COLO829 (cell line): ENCODE results near the gene IL22RA2.

Experiments
- DNase-seq: peaks from one replicate; pipeline ENCODE4 v3.0.0; 2012; ENCODE audit warnings: low spot score

The IL22RA2 gene

DNA sequence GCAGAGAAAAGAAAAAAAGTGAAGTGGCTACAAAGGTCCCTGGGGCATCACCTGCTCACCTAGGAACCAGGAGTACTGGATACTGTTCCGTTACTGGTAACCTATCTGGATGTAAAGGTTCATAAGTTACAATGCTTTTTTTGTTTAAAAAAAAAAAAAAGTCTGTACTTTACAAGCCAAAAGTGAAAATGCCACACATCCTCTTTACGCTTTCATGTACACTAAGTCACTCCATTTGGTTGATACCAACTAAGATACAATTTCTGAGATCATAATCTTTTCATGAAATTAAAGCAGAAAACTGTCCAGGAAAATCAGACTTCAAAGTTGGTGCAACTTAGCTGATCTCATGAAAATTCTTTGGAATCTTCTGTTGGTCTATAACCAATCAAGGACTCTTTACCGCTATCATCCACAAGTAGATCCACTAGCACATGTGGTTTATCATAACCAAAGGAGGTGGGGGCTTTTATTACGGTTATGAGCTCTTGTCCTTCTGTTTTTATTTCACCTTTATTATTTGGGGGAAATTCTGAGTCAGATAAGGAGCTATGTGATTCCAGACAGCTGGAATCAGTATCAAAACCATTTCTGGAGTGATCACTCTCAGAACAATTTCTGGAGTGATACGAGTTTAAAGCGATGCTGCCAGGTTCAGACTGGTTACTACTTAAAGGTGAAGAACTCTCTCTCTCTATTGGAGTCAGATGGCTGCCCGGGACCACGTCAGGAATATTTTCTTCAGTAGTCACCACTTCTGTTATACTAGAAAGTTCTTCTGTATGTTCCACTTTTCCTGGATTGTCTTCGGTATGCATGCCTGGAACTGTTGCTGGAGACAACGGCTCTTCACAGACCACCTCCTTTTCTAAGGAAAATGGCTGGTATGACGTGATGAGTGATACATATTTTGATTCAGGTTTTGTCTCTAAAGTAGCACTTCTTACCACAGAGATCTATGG, 24.5 kb upstream of the IL22RA2 start:
- DNase-seq, result no peak

DNA sequence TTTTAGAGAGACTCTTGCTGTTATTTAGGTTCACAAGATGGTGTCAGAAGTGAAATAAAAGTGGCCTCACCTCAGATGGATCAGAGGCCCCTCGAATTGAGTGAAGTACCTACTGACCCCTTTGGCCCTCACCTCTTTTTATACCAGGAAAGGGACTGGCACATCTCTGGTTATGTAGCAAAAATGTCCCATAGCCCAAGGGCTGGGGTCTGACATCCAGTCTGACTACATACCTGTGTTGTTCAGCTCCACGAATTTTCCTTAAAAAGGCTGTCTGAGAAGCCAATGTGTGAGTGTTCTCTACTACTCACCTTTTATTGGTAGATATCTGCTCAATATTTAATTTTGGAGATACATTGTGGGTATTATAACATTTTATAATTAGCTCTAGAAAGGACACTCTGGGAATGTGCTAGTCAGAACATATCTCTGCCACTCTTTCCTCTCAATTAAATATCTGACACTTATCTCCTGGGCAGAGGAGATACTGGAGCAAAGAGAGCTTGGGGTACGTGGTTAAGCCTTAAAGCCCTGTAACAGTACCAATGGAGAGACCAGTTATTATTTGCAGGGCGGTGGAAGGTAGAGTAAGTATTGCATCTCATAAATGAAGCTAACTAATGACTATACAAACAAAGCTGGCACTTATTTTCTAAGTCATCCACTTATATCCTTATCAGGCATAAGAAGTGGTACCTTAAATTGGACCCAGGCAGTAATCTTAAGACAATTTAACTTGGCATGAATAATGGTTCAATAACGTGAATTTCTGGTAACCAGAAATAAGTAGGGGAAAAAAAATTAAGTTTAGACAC, 20.0 kb upstream of the IL22RA2 start:
- DNase-seq, result no peak

GRCh38 chr6:137192821-137193220, 19.4 kb upstream of the IL22RA2 start:
- no peak for DNase-seq

GRCh38 chr6:137191670-137192069, 18.2 kb upstream of the IL22RA2 start:
- DNase-seq, result no peak

DNA sequence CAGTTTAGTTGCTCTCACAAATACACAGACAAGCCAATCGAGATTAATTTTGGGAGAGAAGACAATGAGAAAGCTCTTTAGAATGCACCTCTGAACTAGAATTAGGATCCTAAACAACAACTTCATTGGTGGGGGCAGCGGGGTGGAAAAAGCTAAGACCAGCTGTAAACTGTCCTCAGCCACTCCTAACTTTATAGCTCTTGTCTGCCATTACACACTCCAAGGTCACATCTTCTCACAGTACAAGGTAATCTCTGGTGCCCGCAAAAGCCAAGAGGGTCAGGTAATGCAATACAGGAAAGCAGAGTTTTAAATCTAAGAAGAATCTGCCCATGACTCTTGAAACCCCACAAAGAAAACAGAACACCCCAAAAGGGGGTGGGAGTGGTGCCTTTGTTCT, 17.8 kb upstream of the IL22RA2 start:
- no peak for DNase-seq

GRCh38 chr6:137190583-137191094, 17.2 kb upstream of the IL22RA2 start:
- DNase-seq, result no peak

GRCh38 chr6:137188855-137189254, 15.4 kb upstream of the IL22RA2 start:
- DNase-seq, result no peak

DNA sequence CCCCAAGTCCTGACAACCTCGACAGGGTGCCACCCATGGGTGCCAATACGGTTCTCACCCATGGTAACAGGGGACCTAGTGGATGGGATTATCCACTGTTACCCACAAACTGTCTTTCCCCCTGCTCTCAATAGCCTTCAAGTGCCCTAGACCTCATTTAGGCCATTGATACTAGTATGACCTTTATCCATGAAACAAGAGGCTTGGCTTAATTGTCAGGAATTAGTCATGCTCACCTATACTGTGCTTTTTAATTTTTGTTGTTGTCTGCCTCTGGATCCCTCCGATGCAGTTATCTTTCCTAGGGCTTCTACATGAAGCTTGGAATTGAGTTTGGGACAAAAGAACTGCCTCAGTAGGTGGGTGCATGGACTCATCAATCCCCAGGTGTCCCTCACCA, 11.8 kb upstream of the IL22RA2 start:
- DNase-seq, result no peak

- no peak for DNase-seq
Observed at GRCh38 chr6:137182654-137183073, 9.2 kb upstream of the IL22RA2 start.

GRCh38 chr6:137181891-137182653, 8.6 kb upstream of the IL22RA2 start:
- DNase-seq, result no peak

DNA sequence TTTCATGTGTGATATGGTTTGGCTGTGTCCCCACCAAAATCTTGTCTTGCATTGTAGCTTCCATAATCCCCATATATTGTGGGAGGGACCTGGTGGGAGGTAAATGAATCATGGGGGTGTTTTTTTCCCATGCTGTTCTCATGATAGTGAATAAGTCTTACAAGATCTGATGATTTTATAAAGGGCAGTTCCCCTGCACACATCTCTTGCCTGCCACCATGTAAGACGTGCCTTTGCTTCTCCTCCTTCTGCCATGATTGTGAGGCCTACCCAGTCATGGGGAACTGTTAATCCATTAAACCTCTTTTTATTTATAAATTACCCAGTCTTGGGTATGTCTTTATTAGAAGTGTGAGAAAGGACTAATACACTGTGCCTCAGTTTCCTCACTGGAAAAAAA, 4.2 kb upstream of the IL22RA2 start:
- no peak for DNase-seq

DNA sequence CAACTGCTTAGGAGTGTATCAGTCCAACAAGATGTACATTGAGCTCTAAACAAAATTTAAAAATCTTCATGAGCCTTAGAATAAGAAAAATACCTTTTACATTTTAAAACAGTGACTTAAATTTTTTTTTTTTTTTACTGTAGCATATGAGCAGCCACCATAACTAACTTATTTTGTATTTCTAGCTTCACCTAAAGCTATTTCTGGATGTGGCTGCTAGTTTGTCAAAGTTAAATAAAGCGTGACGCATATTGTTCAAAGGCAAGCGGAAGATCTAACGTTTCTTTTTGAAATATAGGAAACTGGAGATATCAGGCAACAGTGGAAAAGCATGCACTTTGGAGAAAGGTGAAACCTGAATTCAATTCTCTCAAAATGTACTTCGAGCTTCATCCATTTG, 3.3 kb upstream of the IL22RA2 start:
- no peak for DNase-seq

- DNase-seq, result no peak
Observed at GRCh38 chr6:137175868-137176245, 2.4 kb upstream of the IL22RA2 start.

GRCh38 chr6:137175157-137175867, 1.9 kb upstream of the IL22RA2 start:
- no peak for DNase-seq

GRCh38 chr6:137172734-137173431, 561 bp downstream of the IL22RA2 start:
- DNase-seq, result no peak

GRCh38 chr6:137171824-137172733, 1.4 kb downstream of the IL22RA2 start:
- no peak for DNase-seq

GRCh38 chr6:137171053-137171374, 2.4 kb downstream of the IL22RA2 start:
- no peak for DNase-seq

GRCh38 chr6:137170266-137171052, 3.0 kb downstream of the IL22RA2 start:
- no peak for DNase-seq
